ENCODE results near the gene IGFALS.
"Not testable (repeated sequence)": the region's sequence is repeated elsewhere in the genome, so short reads cannot be mapped to it uniquely, and the experiment has no call there.

IGFALS gene

GRCh38 chr16:1817716-1818115 lies 24.2 kb upstream of the IGFALS start:
- DNase-seq, result no peak

- DNase-seq, result no peak
Measured at GRCh38 chr16:1817276-1817589, 23.7 kb upstream of the IGFALS start.

- no peak for DNase-seq
Measured at GRCh38 chr16:1816396-1817275, 23.1 kb upstream of the IGFALS start.

DNA sequence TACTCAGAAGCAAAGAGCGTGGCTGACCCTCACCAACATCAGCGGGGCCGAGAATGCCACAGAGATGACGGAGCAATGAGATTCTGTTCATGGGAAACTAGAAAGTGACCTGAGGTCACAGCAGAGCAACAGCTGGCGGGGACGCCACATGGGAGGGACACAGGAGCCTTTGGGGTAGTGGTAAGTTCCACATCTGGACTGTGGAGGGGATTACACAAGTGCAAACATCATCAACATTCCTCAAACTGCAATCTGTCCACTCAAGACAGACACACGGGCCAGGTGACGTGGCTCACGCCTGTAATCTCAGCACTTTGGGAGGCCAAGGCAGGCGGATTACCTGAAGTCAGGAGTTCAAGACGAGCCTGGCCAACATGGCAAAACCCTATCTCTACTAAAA lies 22.0 kb upstream of the IGFALS start:
- no peak for DNase-seq

DNA sequence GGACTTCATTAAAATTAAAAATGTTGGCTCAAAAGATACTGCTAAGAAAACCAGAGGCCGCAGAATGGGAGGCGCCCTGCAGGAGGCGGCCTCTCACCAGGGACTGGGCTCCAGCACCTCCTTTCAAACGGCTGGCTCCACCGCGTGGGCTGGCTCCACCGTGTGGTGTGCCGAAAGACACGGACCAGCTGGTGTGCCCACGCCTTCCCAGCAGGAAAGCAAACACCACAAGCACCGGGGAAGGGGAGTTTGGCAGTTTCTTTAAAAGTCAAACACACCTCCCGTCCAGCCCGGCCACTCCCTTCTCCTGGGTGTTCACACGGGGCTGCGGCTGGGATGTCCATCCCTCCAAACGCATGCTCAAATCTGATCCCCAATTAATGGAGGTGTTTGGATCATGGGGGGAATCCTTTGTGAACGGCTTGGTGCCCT lies 19.2 kb upstream of the IGFALS start:
- DNase-seq, result peak; percentile 12

- no peak for DNase-seq
Measured at GRCh38 chr16:1810536-1810935, 17.0 kb upstream of the IGFALS start.

DNA sequence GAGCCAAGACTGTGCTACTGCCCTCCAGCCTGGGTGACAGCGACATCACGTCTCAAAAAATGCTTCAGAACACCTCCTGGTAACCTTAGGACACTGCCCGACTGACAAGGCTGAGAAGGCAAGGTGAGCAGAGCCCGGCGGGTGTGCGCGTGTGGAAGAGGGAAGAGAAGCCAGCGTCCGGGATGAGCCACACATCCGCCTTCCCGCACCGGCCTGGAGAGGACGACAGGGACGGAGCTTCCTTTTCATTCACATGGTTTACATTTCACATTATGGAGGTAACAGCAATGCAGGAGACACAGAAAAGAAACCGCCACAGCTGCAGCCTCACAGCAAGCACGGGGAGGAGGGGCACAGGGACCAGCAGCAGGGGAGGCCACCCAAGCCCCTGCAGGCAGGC lies 16.6 kb upstream of the IGFALS start:
- DNase-seq, result no peak

GRCh38 chr16:1809281-1809801 lies 15.8 kb upstream of the IGFALS start:
- no peak for DNase-seq

GRCh38 chr16:1808691-1809090 lies 15.2 kb upstream of the IGFALS start:
- no peak for DNase-seq

DNA sequence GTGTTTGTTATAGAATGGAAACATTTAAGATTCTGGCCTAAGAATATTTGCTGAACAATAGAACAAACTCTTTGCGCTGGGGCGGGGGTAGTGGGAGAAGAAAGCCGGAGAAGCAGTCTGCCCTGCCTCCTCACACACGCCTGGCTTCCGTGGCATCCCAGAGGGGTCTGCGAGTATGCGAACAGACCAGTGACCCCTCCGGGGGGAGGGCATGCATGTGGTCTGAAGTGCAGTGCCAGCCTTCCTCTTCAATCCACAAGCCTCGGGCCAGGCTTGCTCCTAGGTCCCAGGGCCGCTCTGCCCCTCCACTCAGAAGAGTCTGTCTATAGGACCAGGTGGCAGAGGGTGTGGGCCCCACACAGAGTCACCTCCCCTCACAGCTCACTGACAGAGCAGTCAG lies 14.1 kb upstream of the IGFALS start:
- DNase-seq, result no peak

DNA sequence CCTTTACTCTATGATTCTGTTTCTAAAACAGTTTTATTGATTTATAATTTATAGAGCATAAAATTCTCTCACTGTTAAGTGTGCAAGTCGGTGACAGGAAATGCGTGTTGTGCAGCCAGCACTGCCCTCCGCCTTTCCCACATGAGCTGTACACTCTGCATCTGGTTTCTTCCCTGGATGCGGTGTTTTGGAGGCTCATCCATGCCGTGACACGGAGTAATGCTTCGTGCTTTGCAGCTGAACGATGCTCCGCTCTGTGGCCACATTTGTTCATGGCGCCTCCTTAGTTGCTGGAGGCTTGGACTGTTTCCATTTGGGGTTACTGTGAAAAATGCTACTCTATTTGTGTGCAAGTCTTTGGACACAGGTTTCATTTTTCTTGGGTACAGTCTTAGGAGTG lies 7.2 kb upstream of the IGFALS start:
- no peak for DNase-seq

- DNase-seq, result not testable (repeated sequence)
Measured at GRCh38 chr16:1799263-1799662, 5.8 kb upstream of the IGFALS start.

- no peak for DNase-seq
Measured at GRCh38 chr16:1794908-1795666, 1.6 kb upstream of the IGFALS start.

DNA sequence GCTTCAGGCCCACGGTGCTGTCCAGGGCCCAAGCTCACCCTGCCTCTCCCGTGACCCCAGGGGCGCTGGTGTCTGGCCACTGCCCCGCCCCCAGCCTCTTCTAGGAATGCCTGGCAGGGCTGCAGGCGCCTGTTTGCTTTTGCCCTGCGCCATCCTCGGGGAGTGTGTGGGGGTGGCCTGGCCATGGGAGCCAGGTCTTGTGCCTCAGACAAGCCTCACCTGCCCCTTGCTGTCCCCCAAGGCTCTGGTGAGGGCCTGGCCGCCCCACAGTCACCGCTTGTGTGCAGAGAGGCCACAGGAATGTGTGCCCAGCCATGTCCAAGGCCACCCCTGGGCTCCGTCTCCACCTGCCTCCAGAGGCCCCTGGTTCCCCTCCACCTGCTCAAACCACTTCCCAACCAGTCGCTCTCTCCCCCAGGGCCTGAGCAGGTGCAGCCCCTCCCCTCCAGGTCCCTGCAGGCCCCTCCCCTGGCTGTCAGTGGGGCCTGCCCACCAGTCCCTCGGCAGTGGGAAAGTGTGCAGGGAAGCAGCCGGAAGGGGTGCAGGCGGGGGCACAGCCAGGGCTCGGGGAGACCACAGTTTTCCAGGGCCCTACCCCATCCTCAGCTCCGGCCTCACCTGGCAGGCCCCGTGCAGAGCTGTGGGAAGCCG lies 841 bp upstream of the IGFALS start:
- DNase-seq, result no peak

- DNase-seq, result no peak
Measured at GRCh38 chr16:1792836-1793577, 498 bp downstream of the IGFALS start.

DNA sequence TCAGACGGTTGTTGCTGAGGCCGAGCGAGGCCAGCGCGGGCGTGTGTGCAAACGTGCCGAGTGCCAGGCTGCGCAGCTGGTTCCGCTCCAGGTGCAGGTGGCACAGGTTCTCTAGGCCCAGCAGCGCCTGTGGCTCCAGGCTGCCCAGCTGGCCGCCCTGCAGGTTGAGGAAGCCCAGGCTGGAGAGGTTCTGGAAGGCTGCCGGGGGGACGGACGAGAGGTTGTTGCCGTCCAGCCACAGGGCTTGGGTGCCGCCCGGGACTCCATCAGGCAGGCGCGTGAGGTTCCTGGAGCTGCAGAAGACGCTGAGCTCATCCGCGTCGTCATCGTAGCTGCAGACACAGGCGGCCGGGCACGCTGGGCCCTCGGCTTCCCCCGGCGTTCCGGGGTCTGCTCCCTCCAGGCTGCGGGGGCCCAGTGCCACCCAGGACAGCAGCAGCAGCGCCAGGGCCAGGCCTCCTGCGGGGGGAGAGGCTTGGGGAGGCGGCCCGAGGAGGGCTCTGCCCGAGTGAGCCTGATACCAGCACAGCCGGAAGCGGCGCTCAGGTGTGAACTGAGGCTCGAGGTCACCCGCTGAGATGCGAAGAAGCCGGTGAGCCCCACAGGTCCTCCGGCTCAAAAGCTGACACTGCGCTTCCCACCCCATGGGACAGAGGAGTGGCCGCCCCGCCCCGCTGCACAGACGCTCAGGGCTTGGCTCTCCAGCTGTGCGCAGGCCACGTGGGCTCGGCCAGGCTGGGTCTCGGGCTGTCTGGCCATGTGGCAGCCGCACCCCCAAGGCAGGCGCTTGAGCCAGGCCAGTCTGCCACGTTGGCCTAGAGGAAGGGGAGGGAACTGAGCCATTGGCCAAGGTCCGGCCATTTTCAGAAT lies 1.3 kb downstream of the IGFALS start:
- DNase-seq, result no peak

DNA sequence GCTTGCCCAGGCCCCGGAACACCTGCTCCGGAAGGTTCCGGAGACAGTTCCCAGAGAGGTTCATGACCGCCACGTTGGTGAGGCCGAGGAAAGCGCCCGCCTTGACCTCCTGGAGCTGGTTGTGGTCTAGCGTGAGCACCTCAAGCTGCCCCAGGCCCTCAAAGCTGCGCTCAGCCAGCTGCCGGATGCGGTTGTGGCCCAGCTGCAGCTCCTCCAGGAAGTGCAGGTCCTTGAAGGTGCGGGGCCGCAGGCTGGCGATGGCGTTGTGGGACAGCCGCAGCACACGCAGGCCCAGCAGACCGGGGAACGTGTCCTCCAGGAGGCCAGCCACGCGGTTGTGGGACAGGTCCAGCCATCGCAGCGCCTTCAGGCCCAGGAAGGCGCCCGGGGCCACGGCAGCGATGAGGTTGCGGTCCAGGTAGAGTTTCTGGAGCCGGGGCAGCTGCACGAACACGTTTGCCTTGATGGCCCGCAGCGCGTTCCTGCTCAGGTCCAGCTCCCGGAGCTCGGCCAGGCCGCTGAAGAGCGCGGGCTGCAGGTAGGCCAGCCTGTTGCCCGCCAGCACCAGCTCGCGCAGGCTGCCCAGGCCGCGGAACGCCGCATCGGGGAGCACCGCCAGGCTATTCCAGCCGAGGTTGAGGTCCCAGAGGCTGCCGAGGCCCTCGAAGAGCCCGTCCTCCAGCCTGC lies 2.1 kb downstream of the IGFALS start:
- DNase-seq, result no peak

GRCh38 chr16:1790611-1791255 lies 2.8 kb downstream of the IGFALS start:
- DNase-seq, result no peak

GRCh38 chr16:1790261-1790610 lies 3.3 kb downstream of the IGFALS start:
- no peak for DNase-seq

GRCh38 chr16:1789643-1790045 lies 3.9 kb downstream of the IGFALS start:
- no peak for DNase-seq

DNA sequence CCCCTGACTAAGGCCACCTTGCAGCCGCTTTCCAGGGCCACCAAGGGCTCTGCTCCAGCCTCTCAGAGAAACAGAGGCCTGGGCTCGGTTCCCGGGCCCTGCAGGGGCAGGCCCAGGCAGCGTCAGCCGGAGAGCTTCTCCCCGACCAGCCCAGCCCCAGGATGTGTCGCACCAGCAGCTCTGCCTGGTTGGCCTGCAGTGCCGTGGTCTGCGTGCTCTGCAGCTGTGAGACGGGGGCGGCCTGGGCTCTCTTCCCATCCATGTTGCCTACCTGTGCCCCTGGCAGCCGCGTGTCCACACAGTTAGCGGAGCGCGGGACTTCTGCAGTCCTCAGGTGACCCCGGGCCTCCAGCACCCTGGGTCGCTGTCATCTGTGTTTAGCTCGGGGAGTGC lies 4.8 kb downstream of the IGFALS start:
- DNase-seq, result no peak
